GM18526 (cell line): Measurements from ENCODE around the gene OR2T6.

Source experiments
- POLR2A ChIP-seq: IDR thresholded peaks from 3 replicates; pipeline ENCODE4 v1.6.1; 2011; ENCODE audit not compliant: insufficient read length; ENCODE audit errors: extremely low read depth

The OR2T6 gene

GRCh38 chr1:248416226-248416625 lies 40.7 kb downstream of the OR2T6 start:
- TF ChIP-seq POLR2A, result no peak

GRCh38 chr1:248417854-248418253 lies 42.3 kb downstream of the OR2T6 start:
- no peak for TF ChIP-seq POLR2A

- no peak for TF ChIP-seq POLR2A
Observed at GRCh38 chr1:248421384-248421783, 45.8 kb downstream of the OR2T6 start.
